Keratinocyte (primary cell): ENCODE data around the gene OR7G3. TPM values are rescaled to one million over a fixed set of nuclear protein-coding genes. Genes with fewer than 3 reads are reported as not detected.

ENCODE experiments used
- DNase-seq: peaks from one replicate; pipeline ENCODE4 v3.0.0-alpha.2; 2011; ENCODE audit warnings: low read depth, missing footprints, low spot score
- FAIRE-seq: peaks from 2 replicates; lab custom pipeline; 2011; peaks lifted over from hg19 to GRCh38; lab: Jason Lieb, UNC
- H2AFZ ChIP-seq: 2 replicates; pipeline ENCODE4 v1.6.0; 2012; ENCODE audit warnings: low read length, control low read depth, inconsistent platforms; ENCODE audit not compliant: control insufficient read depth
- H3K27ac ChIP-seq: 2 replicates; pipeline ENCODE4 v1.5.1; 2011; ENCODE audit warnings: low read length; ENCODE audit not compliant: control insufficient read depth, insufficient read depth
- H3K27me3 ChIP-seq: 3 replicates; pipeline ENCODE4 v1.6.0; 2011; ENCODE audit warnings: low read length; ENCODE audit not compliant: control insufficient read depth, insufficient read depth; ENCODE audit errors: extremely low read depth
- H3K36me3 ChIP-seq, 2 experiments: 2 replicates in 1 of 2; 3 replicates in 1 of 2; pipeline ENCODE4 v1.5.1; 2011; ENCODE audit warnings: low read length in 2 of 2, mild to moderate bottlenecking in 1 of 2; ENCODE audit not compliant: control insufficient read depth in 2 of 2, insufficient read depth in 2 of 2; ENCODE audit errors: extremely low read depth in 1 of 2
- H3K4me1 ChIP-seq: 3 replicates; pipeline ENCODE4 v1.5.1; 2011; ENCODE audit warnings: low read length; ENCODE audit not compliant: control insufficient read depth, insufficient read depth; ENCODE audit errors: extremely low read depth
- H3K4me2 ChIP-seq: 3 replicates; pipeline ENCODE4 v1.6.0; 2011; ENCODE audit warnings: low read depth, low read length; ENCODE audit not compliant: control insufficient read depth, insufficient read depth; ENCODE audit errors: extremely low read depth
- H3K4me3 ChIP-seq, 3 experiments: fragments of 200-600 bp in 1 of 3; sonication (generic) in 1 of 3; 2 replicates in 2 of 3; 3 replicates in 1 of 3; pipeline ENCODE4 v1.5.1; 2011 to 2016; ENCODE audit warnings: low read length in 3 of 3, mild to moderate bottlenecking in 3 of 3, control low read depth in 2 of 3, inconsistent platforms in 1 of 3, low read depth in 1 of 3, mixed read lengths in 1 of 3, mixed run types in 1 of 3, moderate library complexity in 1 of 3; ENCODE audit not compliant: control insufficient read depth in 2 of 3, insufficient read depth in 2 of 3; ENCODE audit errors: extremely low read depth in 1 of 3
- H3K79me2 ChIP-seq: 2 replicates; pipeline ENCODE4 v1.6.0; 2012; ENCODE audit warnings: low read length; ENCODE audit not compliant: control insufficient read depth, insufficient read depth
- H3K9ac ChIP-seq: 3 replicates; pipeline ENCODE4 v1.6.0; 2011; ENCODE audit warnings: low read length; ENCODE audit not compliant: control insufficient read depth, insufficient read depth; ENCODE audit errors: extremely low read depth
- H3K9me1 ChIP-seq: 3 replicates; pipeline ENCODE4 v1.6.0; 2011; ENCODE audit warnings: low read length; ENCODE audit not compliant: control insufficient read depth, insufficient read depth; ENCODE audit errors: extremely low read depth
- H3K9me3 ChIP-seq: 2 replicates; pipeline ENCODE4 v1.5.1; 2012; ENCODE audit warnings: low read depth, low read length; ENCODE audit not compliant: control insufficient read depth
- H4K20me1 ChIP-seq: 3 replicates; pipeline ENCODE4 v1.6.0; 2011; ENCODE audit warnings: low read length; ENCODE audit not compliant: control insufficient read depth, insufficient read depth; ENCODE audit errors: extremely low read depth
- CTCF ChIP-seq, 3 experiments: IDR thresholded peaks in 1 of 3; conservative IDR thresholded peaks in 1 of 3; optimal IDR thresholded peaks in 1 of 3; 2 replicates in 2 of 3; 3 replicates in 1 of 3; pipeline versions ENCODE3 to v1.5.1; 2011; ENCODE audit warnings: low read length in 3 of 3, mild to moderate bottlenecking in 3 of 3, moderate library complexity in 2 of 3, control low read depth in 1 of 3, inconsistent platforms in 1 of 3; ENCODE audit not compliant: insufficient read depth in 2 of 3; ENCODE audit errors: extremely low read depth in 1 of 3
- EZH2 ChIP-seq: IDR thresholded peaks from one replicate; pipeline ENCODE4 v1.6.1; 2012; ENCODE audit warnings: inconsistent platforms, mild to moderate bottlenecking, low read length, moderate library complexity
- dilution Hi-C: fragments of 300-500 bp; cut with MboI; formaldehyde crosslinking; loops from one replicate; pipeline ENCODE4 v1.7.0; 2020; ENCODE audit warnings: low sequenced_read_pairs; ENCODE audit not compliant: extremely low pct_ligation_motif_present
- polyA plus RNA-seq, 5 experiments: library from polyadenylated mRNA; depleted of rRNA in 3 of 5; stranded (reverse) in 3 of 5; stranded (forward) in 1 of 5; unstranded in 1 of 5; fragments of >200 nt; gene quantifications; 1 replicate in 1 of 5; 2 replicates in 3 of 5; 3 replicates in 1 of 5; pipeline versions ENCODE4 v1.2.1 to v1.2.3, GENCODE V29; 2011 to 2012; ENCODE audit warnings: missing spikeins in 2 of 5, low read depth in 1 of 5, low replicate concordance in 1 of 5

The OR7G3 gene
- polyA plus RNA-seq, 1 donor (not counting 4 experiments of a cell fraction or from before 2014, with no cell fraction given), result not detected

GRCh38 chr19:9150650-9151049 is 23.9 kb upstream of the OR7G3 start:
- Histone ChIP-seq H3K9ac (no peak overlapping the region), H3K4me3 (no peak overlapping the region), H3K9me1 (no peaks in the 10 kb centered on the region), H3K79me2 (peaks cover 96% of the 10 kb centered on the region), H3K27me3 (no peaks in the 10 kb centered on the region), H3K4me2 (no peak overlapping the region), H2AFZ (no peak overlapping the region), H3K27ac (no peak overlapping the region), H3K9me3 (peaks cover 11% of the 10 kb centered on the region), H4K20me1 (no peaks in the 10 kb centered on the region), H3K4me1 (peaks cover 2% of the 10 kb centered on the region), H3K36me3 (peaks cover 6 to 11% of the 10 kb centered on the region in 2 experiments)
- no peak for DNase-seq
- FAIRE-seq, result no peak
- dilution Hi-C loops, result no loop called here
- TF ChIP-seq EZH2, result no peak
- no peak for TF ChIP-seq CTCF (optimal IDR thresholded peaks at IDR 0.05 in 1 of 3, IDR thresholded peaks at IDR 0.05 in 1 of 3, conservative IDR thresholded peaks at IDR 0.05 in 1 of 3; ENCODE audit: extremely low read depth in 1 of 3, insufficient read depth in 2 of 3, low read length in 3 of 3)

GRCh38 chr19:9149997-9150396 is 23.2 kb upstream of the OR7G3 start:
- Histone ChIP-seq H3K4me1 (peaks cover 2% of the 10 kb centered on the region), H3K4me2 (no peak overlapping the region), H3K27me3 (no peaks in the 10 kb centered on the region), H3K9ac (no peak overlapping the region), H3K79me2 (peaks cover 96% of the 10 kb centered on the region), H3K9me1 (no peaks in the 10 kb centered on the region), H3K27ac (no peak overlapping the region), H4K20me1 (no peaks in the 10 kb centered on the region), H3K4me3 (no peak overlapping the region), H3K9me3 (peaks cover 11% of the 10 kb centered on the region), H2AFZ (no peak overlapping the region), H3K36me3 (peaks cover 4 to 11% of the 10 kb centered on the region in 2 experiments)
- TF ChIP-seq CTCF (optimal IDR thresholded peaks at IDR 0.05 in 1 of 3, IDR thresholded peaks at IDR 0.05 in 1 of 3, conservative IDR thresholded peaks at IDR 0.05 in 1 of 3; ENCODE audit: extremely low read depth in 1 of 3, insufficient read depth in 2 of 3, low read length in 3 of 3) (no peak), EZH2 (no peak)
- dilution Hi-C loops, result no loop called here
- DNase-seq (no peak), FAIRE-seq (no peak)
